ENCODE data around the gene COPE.

GRCh38 chr19:18931316-18932162 lies 12.4 kb upstream of the COPE start:
- TF ChIP-seq CTCF (IDR thresholded peaks at IDR 0.05) (no peak), POLR2A (IDR thresholded peaks at IDR 0.05) (no peak)
